Measurements from ENCODE around the gene CABLES2.

The CABLES2 gene

GRCh38 chr20:62430311-62430853 is 23.3 kb upstream of the CABLES2 start:
- no peaks in the 10 kb centered on the region for H3K27me3 ChIP-seq (ENCODE audit: insufficient read depth, low read length, poor library complexity, severe bottlenecking)
- H3K79me2 ChIP-seq (ENCODE audit: insufficient read depth, low read length) = no peaks in the 10 kb centered on the region
- H3K9ac ChIP-seq (ENCODE audit: low read depth, low read length, poor library complexity, severe bottlenecking) = no peak overlapping the region
- no peaks in the 10 kb centered on the region for H3K9me3 ChIP-seq (ENCODE audit: insufficient read depth, low read depth, low read length)
- no peak overlapping the region for H3K4me2 ChIP-seq (ENCODE audit: low read depth, low read length, poor library complexity, severe bottlenecking)
- no peaks in the 10 kb centered on the region for H3F3A ChIP-seq (ENCODE audit: low read depth)
- H3K36me3 ChIP-seq (ENCODE audit: insufficient read depth, low read length) = no peaks in the 10 kb centered on the region
- no peaks in the 10 kb centered on the region for H3K4me1 ChIP-seq (ENCODE audit: insufficient read depth, low read length, poor library complexity, severe bottlenecking)
- TF ChIP-seq EZH2phosphoT487 (IDR thresholded peaks at IDR 0.05; ENCODE audit: borderline replicate concordance) (no peak), CTCF (conservative IDR thresholded peaks at IDR 0.05; ENCODE audit: low read length) (no peak)
- no peaks in the 10 kb centered on the region for H4K20me1 ChIP-seq (ENCODE audit: insufficient read depth, low read length, poor library complexity, severe bottlenecking)
- H3K4me3 ChIP-seq (ENCODE audit: low read length, poor library complexity, severe bottlenecking) = no peak overlapping the region
- H3K9me2 ChIP-seq (replicated peaks; ENCODE audit: low read depth, low read length) = no peaks in the 10 kb centered on the region
- H2AFZ ChIP-seq (ENCODE audit: low read length) = no peak overlapping the region

DNA sequence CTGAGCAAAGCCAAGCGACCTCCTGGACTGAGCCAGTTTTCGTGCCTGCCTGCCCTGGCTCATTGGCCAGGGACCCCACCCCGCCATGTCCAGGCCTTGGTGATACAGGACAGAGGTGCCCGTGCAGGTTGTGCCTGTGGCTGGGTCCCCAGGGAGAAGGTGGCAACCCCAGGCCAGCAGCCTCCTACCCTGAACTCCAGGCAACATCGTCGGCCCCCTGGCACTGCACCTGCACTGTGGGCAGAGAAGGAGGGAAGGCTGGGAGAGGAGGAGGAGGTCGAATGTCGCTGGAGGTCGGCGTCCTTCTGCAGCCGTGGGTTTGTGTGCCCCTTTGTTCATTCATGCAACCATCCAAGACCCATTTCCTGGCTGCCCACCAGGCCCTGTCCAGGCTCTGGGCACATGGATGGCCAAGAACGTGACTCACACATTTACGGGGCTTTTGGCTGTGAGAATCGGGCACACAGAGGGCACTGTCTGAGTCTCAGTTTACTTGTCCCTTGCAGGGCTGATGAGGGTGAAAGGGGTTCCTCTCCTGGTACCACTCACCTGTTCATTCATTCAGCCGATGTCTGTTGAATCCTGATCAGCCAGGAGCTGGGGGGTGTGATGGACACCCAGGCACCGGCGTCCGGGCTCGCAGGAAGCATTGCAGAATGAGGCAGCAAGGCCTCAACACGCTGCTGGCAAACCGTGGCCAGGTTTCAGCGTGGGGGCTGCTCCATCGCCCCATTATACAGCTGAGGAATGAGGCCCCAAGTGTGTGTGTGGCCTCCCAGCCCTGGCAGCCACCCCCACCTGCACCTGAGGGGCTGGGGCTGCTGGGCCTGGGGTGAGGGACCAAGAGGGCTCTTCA is 22.6 kb upstream of the CABLES2 start:
- Histone ChIP-seq H3K36me3 (ENCODE audit: insufficient read depth, low read length) (no peaks in the 10 kb centered on the region), H3K9me2 (replicated peaks; ENCODE audit: low read depth, low read length) (no peaks in the 10 kb centered on the region), H2AFZ (ENCODE audit: low read length) (no peak overlapping the region), H3K4me3 (ENCODE audit: low read length, poor library complexity, severe bottlenecking) (no peak overlapping the region), H3K9me3 (ENCODE audit: insufficient read depth, low read depth, low read length) (no peaks in the 10 kb centered on the region), H3F3A (ENCODE audit: low read depth) (no peaks in the 10 kb centered on the region), H3K4me2 (ENCODE audit: low read depth, low read length, poor library complexity, severe bottlenecking) (no peak overlapping the region), H3K9ac (ENCODE audit: low read depth, low read length, poor library complexity, severe bottlenecking) (no peak overlapping the region), H3K4me1 (ENCODE audit: insufficient read depth, low read length, poor library complexity, severe bottlenecking) (no peaks in the 10 kb centered on the region), H4K20me1 (ENCODE audit: insufficient read depth, low read length, poor library complexity, severe bottlenecking) (no peaks in the 10 kb centered on the region), H3K79me2 (ENCODE audit: insufficient read depth, low read length) (no peaks in the 10 kb centered on the region), H3K27me3 (ENCODE audit: insufficient read depth, low read length, poor library complexity, severe bottlenecking) (no peaks in the 10 kb centered on the region)
- no peak for TF ChIP-seq EZH2phosphoT487 (IDR thresholded peaks at IDR 0.05; ENCODE audit: borderline replicate concordance)
- TF ChIP-seq CTCF (conservative IDR thresholded peaks at IDR 0.05; ENCODE audit: low read length) = no peak

- Histone ChIP-seq H3K27me3 (ENCODE audit: insufficient read depth, low read length, poor library complexity, severe bottlenecking) (no peaks in the 10 kb centered on the region), H2AFZ (ENCODE audit: low read length) (no peak overlapping the region), H3K79me2 (ENCODE audit: insufficient read depth, low read length) (no peaks in the 10 kb centered on the region), H3K4me2 (ENCODE audit: low read depth, low read length, poor library complexity, severe bottlenecking) (no peak overlapping the region), H3K4me1 (ENCODE audit: insufficient read depth, low read length, poor library complexity, severe bottlenecking) (no peaks in the 10 kb centered on the region), H4K20me1 (ENCODE audit: insufficient read depth, low read length, poor library complexity, severe bottlenecking) (no peaks in the 10 kb centered on the region), H3F3A (ENCODE audit: low read depth) (no peaks in the 10 kb centered on the region), H3K36me3 (ENCODE audit: insufficient read depth, low read length) (no peaks in the 10 kb centered on the region), H3K9me3 (ENCODE audit: insufficient read depth, low read depth, low read length) (no peaks in the 10 kb centered on the region), H3K9ac (ENCODE audit: low read depth, low read length, poor library complexity, severe bottlenecking) (no peak overlapping the region), H3K9me2 (replicated peaks; ENCODE audit: low read depth, low read length) (no peaks in the 10 kb centered on the region), H3K4me3 (ENCODE audit: low read length, poor library complexity, severe bottlenecking) (no peak overlapping the region)
- TF ChIP-seq CTCF (conservative IDR thresholded peaks at IDR 0.05; ENCODE audit: low read length) (no peak), EZH2phosphoT487 (IDR thresholded peaks at IDR 0.05; ENCODE audit: borderline replicate concordance) (no peak)
Observed at GRCh38 chr20:62428396-62429295, 21.6 kb upstream of the CABLES2 start.
